Measurements from ENCODE around the gene CUL4A.
A peak's percentile ranks its signal among the peaks of the same experiment; 100 is the strongest.

Gene CUL4A

GRCh38 chr13:113291129-113291528 is 81.7 kb downstream of the CUL4A start:
- Histone ChIP-seq H3K4me3 (ENCODE audit: low read length) (no peak overlapping the region), H3K4me1 (ENCODE audit: control insufficient read depth, low read length) (peaks cover 18% of the 10 kb centered on the region), H4K20me1 (ENCODE audit: control insufficient read depth, insufficient read depth, low read depth, low read length) (no peaks in the 10 kb centered on the region), H3K9me3 (ENCODE audit: control insufficient read depth, insufficient read depth, low read length) (no peaks in the 10 kb centered on the region), H3F3A (ENCODE audit: control insufficient read depth, insufficient read depth) (peaks cover 8% of the 10 kb centered on the region), H3K36me3 (ENCODE audit: control insufficient read depth, low read length) (no peaks in the 10 kb centered on the region), H3K27me3 (ENCODE audit: control insufficient read depth, low read length) (peaks cover 46% of the 10 kb centered on the region), H3K4me2 (ENCODE audit: low read length) (no peak overlapping the region), H3K79me2 (ENCODE audit: control insufficient read depth, low read length) (no peaks in the 10 kb centered on the region), H3K9me2 (replicated peaks; ENCODE audit: control insufficient read depth, low read length) (no peaks in the 10 kb centered on the region), H3K27ac (ENCODE audit: low read depth, low read length) (no peak overlapping the region)
- no peak for TF ChIP-seq CTCF (IDR thresholded peaks at IDR 0.05; ENCODE audit: low read depth, low read length, poor library complexity, severe bottlenecking)
- TF ChIP-seq EZH2phosphoT487 (IDR thresholded peaks at IDR 0.05; ENCODE audit: borderline replicate concordance, low read length): peak; percentile 75; the same call in 1 of the 2 replicates

GRCh38 chr13:113292021-113292862 is 82.8 kb downstream of the CUL4A start:
- Histone ChIP-seq H3K4me3 (ENCODE audit: low read length) (peak overlapping the region; percentile 54), H3F3A (ENCODE audit: control insufficient read depth, insufficient read depth) (peaks cover 8% of the 10 kb centered on the region), H3K4me1 (ENCODE audit: control insufficient read depth, low read length) (peaks cover 24% of the 10 kb centered on the region), H3K9me2 (replicated peaks; ENCODE audit: control insufficient read depth, low read length) (no peaks in the 10 kb centered on the region), H3K79me2 (ENCODE audit: control insufficient read depth, low read length) (peaks cover 5% of the 10 kb centered on the region), H4K20me1 (ENCODE audit: control insufficient read depth, insufficient read depth, low read depth, low read length) (no peaks in the 10 kb centered on the region), H3K4me2 (ENCODE audit: low read length) (peak overlapping the region; percentile 61), H3K27ac (ENCODE audit: low read depth, low read length) (no peak overlapping the region), H3K36me3 (ENCODE audit: control insufficient read depth, low read length) (no peaks in the 10 kb centered on the region), H3K9me3 (ENCODE audit: control insufficient read depth, insufficient read depth, low read length) (no peaks in the 10 kb centered on the region), H3K27me3 (ENCODE audit: control insufficient read depth, low read length) (peaks cover 46% of the 10 kb centered on the region)
- TF ChIP-seq CTCF (IDR thresholded peaks at IDR 0.05; ENCODE audit: low read depth, low read length, poor library complexity, severe bottlenecking) (no peak), EZH2phosphoT487 (IDR thresholded peaks at IDR 0.05; ENCODE audit: borderline replicate concordance, low read length) (peak; percentile 42; the same call in 1 of the 2 replicates)

- Histone ChIP-seq H3K9me3 (ENCODE audit: control insufficient read depth, insufficient read depth, low read length) (no peaks in the 10 kb centered on the region), H3K4me2 (ENCODE audit: low read length) (no peak overlapping the region), H3K79me2 (ENCODE audit: control insufficient read depth, low read length) (peaks cover 19% of the 10 kb centered on the region), H3F3A (ENCODE audit: control insufficient read depth, insufficient read depth) (peaks cover 8% of the 10 kb centered on the region), H3K27ac (ENCODE audit: low read depth, low read length) (no peak overlapping the region), H3K4me1 (ENCODE audit: control insufficient read depth, low read length) (peaks cover 32% of the 10 kb centered on the region), H3K9me2 (replicated peaks; ENCODE audit: control insufficient read depth, low read length) (no peaks in the 10 kb centered on the region), H3K4me3 (ENCODE audit: low read length) (no peak overlapping the region), H3K27me3 (ENCODE audit: control insufficient read depth, low read length) (peaks cover 46% of the 10 kb centered on the region), H3K36me3 (ENCODE audit: control insufficient read depth, low read length) (no peaks in the 10 kb centered on the region), H4K20me1 (ENCODE audit: control insufficient read depth, insufficient read depth, low read depth, low read length) (no peaks in the 10 kb centered on the region; the same call in 1 of the 2 replicates)
- TF ChIP-seq CTCF (IDR thresholded peaks at IDR 0.05; ENCODE audit: low read depth, low read length, poor library complexity, severe bottlenecking) (no peak), EZH2phosphoT487 (IDR thresholded peaks at IDR 0.05; ENCODE audit: borderline replicate concordance, low read length) (no peak)
Observed at GRCh38 chr13:113293686-113294085, 84.3 kb downstream of the CUL4A start.
